SK-N-MC (cell line): ENCODE data around the gene GSG1L.

Experiments
- DNase-seq: peaks from one replicate; pipeline ENCODE4 v3.0.0-alpha.2; 2011; ENCODE audit warnings: low read depth, low spot score
- H3K27ac ChIP-seq: fragments of 200-600 bp; sonication (generic); 2 replicates; pipeline ENCODE4 v1.5.1; 2016; ENCODE audit warnings: mixed run types
- H3K36me3 ChIP-seq: fragments of 200-600 bp; sonication (generic); 2 replicates; pipeline ENCODE4 v1.6.1; 2017; ENCODE audit warnings: antibody characterized with exemption, low read length, mixed read lengths; ENCODE audit not compliant: insufficient read depth
- H3K4me3 ChIP-seq: fragments of 200-600 bp; sonication (generic); 2 replicates; pipeline ENCODE4 v1.5.1; 2016
- H3K9ac ChIP-seq: fragments of 200-600 bp; sonication (generic); 2 replicates; pipeline ENCODE4 v1.8.0; 2017; ENCODE audit warnings: mixed run types, mixed read lengths; ENCODE audit not compliant: insufficient read length
- H3K9me3 ChIP-seq: fragments of 200-600 bp; sonication (generic); 2 replicates; pipeline ENCODE4 v1.6.1; 2017; ENCODE audit warnings: low read depth, mild to moderate bottlenecking, antibody characterized with exemption, low read length, moderate library complexity, mixed read lengths
- EZH2 ChIP-seq: fragments of 200-600 bp; sonication (generic); IDR thresholded peaks from one replicate; pipeline ENCODE4 v1.6.1; 2017; ENCODE audit warnings: antibody characterized with exemption
- FOXP2 ChIP-seq: optimal IDR thresholded peaks from 2 replicates; pipeline ENCODE3; 2011; ENCODE audit warnings: mild to moderate bottlenecking, moderate library complexity; ENCODE audit not compliant: insufficient read depth; ENCODE audit errors: extremely low read length, control extremely low read depth
- POLR2AphosphoS5 ChIP-seq: IDR thresholded peaks from 2 replicates; pipeline ENCODE4 v1.6.1; 2012; ENCODE audit warnings: mild to moderate bottlenecking, low read depth, low read length, borderline replicate concordance

The GSG1L gene

DNA sequence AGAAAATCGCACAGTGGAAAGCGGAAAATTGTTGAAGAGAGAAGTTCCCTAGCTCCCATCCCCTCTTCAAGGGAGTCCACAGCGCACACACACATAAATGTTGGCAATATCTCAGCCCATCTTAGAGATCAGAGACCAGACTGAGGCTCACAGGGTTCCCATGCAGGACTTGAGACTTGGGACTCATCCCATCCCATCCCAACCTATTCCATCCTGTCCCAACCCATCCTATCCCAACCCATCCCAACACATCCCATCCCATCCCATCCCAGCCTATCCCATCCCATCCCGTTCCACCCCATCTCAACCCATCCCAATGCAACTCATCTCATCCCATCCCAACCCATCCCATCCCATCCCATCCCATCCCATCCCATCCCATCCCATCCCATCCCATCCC, 29.6 kb downstream of the GSG1L start:
- no peak for TF ChIP-seq FOXP2
- TF ChIP-seq POLR2AphosphoS5 = no peak
- no peak for TF ChIP-seq EZH2
- no peaks in the 10 kb centered on the region for H3K9me3 ChIP-seq
- no peak for DNase-seq
- no peak overlapping the region for H3K27ac ChIP-seq
- H3K9ac ChIP-seq = no peak overlapping the region
- no peak overlapping the region for H3K4me3 ChIP-seq
- no peaks in the 10 kb centered on the region for H3K36me3 ChIP-seq

DNA sequence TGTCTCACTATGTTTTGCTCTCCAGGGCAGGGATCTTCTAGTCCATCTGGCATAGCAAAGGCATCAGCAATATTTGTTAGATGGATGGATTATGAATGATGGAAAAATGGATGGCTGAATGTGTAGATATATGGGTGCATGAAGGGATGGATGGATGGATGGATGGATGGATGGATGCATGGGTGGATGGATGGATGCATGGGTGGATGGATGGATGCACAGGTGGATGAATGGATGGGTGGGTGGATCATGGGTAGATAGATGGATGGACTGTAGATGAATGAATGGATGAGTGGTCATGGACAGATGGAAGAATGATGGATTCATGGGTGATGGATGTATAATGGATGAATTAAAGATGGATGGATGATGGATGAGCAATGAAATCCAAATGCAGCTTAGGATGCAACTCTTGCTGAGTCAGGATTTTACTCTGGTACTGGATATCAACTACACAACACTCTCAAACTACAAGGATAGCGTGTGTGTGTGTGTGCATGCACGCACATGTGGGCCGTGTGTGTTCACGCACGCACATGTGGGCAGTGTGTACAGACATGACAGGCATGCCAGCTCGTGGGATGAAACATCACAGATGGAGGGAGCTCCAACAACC, 34.0 kb downstream of the GSG1L start:
- no peak for DNase-seq
- no peak overlapping the region for H3K27ac ChIP-seq
- no peaks in the 10 kb centered on the region for H3K36me3 ChIP-seq
- TF ChIP-seq EZH2 (no peak), FOXP2 (no peak), POLR2AphosphoS5 (no peak)
- no peak overlapping the region for H3K4me3 ChIP-seq
- H3K9me3 ChIP-seq = no peaks in the 10 kb centered on the region
- no peak overlapping the region for H3K9ac ChIP-seq

DNA sequence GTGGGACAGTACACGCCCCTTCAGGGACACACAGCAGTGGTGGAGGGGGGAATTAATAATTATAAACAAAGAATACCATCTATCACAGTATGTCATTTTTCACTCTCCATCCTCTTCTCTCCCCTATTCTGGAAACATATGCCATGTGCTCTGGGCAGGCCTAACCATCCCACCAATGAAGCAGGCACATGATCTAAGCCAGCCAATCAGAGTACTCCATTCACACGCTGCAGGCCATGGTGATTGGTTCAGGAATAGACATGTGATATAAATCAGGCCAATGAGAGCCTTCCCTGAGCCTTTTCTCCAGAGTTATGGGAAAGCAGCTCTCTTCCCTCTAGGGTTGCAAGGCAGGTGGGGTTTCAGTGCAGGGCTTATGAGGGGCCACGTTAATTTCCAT, 36.5 kb downstream of the GSG1L start:
- no peak for DNase-seq
- no peak for TF ChIP-seq FOXP2
- TF ChIP-seq POLR2AphosphoS5 = no peak
- TF ChIP-seq EZH2 = no peak
- H3K9me3 ChIP-seq = no peaks in the 10 kb centered on the region

GRCh38 chr16:28025631-28026030, 37.9 kb downstream of the GSG1L start:
- Histone ChIP-seq H3K9me3 (no peaks in the 10 kb centered on the region), H3K9ac (no peak overlapping the region), H3K27ac (no peak overlapping the region), H3K4me3 (no peak overlapping the region), H3K36me3 (no peaks in the 10 kb centered on the region)
- TF ChIP-seq EZH2 (no peak), FOXP2 (no peak), POLR2AphosphoS5 (no peak)
- no peak for DNase-seq

More for the DNA sequence above, 36.5 kb downstream of the GSG1L start:
- Histone ChIP-seq H3K9ac (no peak overlapping the region), H3K4me3 (no peak overlapping the region), H3K36me3 (no peaks in the 10 kb centered on the region), H3K27ac (no peak overlapping the region)

- DNase-seq = no peak
- Histone ChIP-seq H3K9ac (no peak overlapping the region), H3K36me3 (no peaks in the 10 kb centered on the region), H3K27ac (no peak overlapping the region), H3K4me3 (no peak overlapping the region), H3K9me3 (no peaks in the 10 kb centered on the region)
- TF ChIP-seq FOXP2 (no peak), POLR2AphosphoS5 (no peak), EZH2 (no peak)
Observed at GRCh38 chr16:28019218-28019617, 44.3 kb downstream of the GSG1L start.

- Histone ChIP-seq H3K27ac (no peak overlapping the region), H3K36me3 (no peaks in the 10 kb centered on the region), H3K4me3 (no peak overlapping the region), H3K9ac (no peak overlapping the region), H3K9me3 (no peaks in the 10 kb centered on the region)
- TF ChIP-seq POLR2AphosphoS5 (no peak), FOXP2 (no peak), EZH2 (no peak)
- no peak for DNase-seq
Observed at GRCh38 chr16:28014851-28015250, 48.7 kb downstream of the GSG1L start.

DNA sequence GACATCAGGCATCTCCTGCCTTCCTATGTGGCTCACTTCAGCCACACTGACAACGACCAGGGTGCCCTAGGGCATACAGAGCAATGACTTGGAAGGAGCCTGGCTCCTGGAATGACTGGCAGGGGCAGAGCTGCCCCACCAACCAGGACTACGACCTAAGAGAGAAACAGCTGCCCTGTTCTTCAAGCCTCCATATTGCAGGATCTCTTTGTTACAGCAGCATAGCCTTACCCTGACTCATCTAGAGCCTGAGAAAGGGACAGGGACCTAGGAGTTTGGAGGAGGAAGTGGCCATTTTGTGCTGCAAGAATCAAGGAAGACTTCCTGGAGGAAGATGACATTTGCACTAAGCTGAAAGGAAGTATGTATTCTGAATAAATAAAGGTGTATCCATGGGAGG, 49.6 kb downstream of the GSG1L start:
- no peak overlapping the region for H3K9ac ChIP-seq
- H3K9me3 ChIP-seq = no peaks in the 10 kb centered on the region
- DNase-seq = no peak
- TF ChIP-seq FOXP2 (no peak), EZH2 (no peak), POLR2AphosphoS5 (no peak)
- H3K27ac ChIP-seq = no peak overlapping the region
- H3K4me3 ChIP-seq = no peak overlapping the region
- no peaks in the 10 kb centered on the region for H3K36me3 ChIP-seq

- Histone ChIP-seq H3K9ac (no peak overlapping the region), H3K4me3 (no peak overlapping the region), H3K9me3 (no peaks in the 10 kb centered on the region), H3K27ac (no peak overlapping the region), H3K36me3 (no peaks in the 10 kb centered on the region)
- TF ChIP-seq POLR2AphosphoS5 (no peak), FOXP2 (no peak), EZH2 (no peak)
- DNase-seq = no peak
Observed at GRCh38 chr16:28013392-28013791, 50.1 kb downstream of the GSG1L start.

DNA sequence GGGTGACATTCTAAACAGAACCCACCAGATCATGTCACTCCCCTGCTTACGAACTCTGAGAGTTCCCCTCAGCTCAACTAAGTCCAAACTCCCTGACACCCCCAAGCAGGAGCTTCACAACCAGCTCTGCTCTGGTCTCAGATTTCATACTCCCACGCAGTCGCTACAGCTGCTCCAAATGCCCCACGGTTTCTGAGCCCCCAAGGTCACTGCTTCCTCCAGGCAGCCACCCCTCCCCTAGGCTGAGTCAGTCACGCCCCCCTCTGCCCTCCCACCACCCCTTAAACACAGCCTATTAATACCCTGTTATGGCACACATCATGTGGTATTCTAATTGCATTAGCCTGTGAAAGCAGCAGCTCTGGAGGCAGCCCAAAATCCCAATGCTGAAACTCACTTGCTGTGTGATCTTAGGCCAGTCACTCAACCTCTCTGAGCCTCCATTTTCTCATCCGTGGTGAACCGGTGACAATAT, 51.5 kb downstream of the GSG1L start:
- H3K9me3 ChIP-seq = no peaks in the 10 kb centered on the region
- no peak overlapping the region for H3K27ac ChIP-seq
- H3K36me3 ChIP-seq = no peaks in the 10 kb centered on the region
- no peak overlapping the region for H3K4me3 ChIP-seq
- TF ChIP-seq EZH2 (no peak), POLR2AphosphoS5 (no peak), FOXP2 (no peak)
- no peak for DNase-seq
- no peak overlapping the region for H3K9ac ChIP-seq
